H9 (cell line): ENCODE data around the gene SEMA3F. TPM values are rescaled to one million over a fixed set of nuclear protein-coding genes. Genes with fewer than 3 reads are reported as not detected.

Experiments used
- DNase-seq: peaks from one replicate; pipeline ENCODE4 v3.0.0-alpha.2; 2017
- H2AFZ ChIP-seq: one replicate; pipeline ENCODE4 v1.6.1; 2013; ENCODE audit warnings: mild to moderate bottlenecking, low read length, control low read depth, moderate library complexity
- H2AK5ac ChIP-seq: 2 replicates; pipeline ENCODE4 v1.6.1; 2013; ENCODE audit warnings: low read length, control low read depth, mixed read lengths; ENCODE audit not compliant: insufficient read length
- H2BK120ac ChIP-seq: one replicate; pipeline ENCODE4 v1.6.1; 2013; ENCODE audit warnings: low read depth, mild to moderate bottlenecking, low read length, control low read depth, inconsistent platforms; ENCODE audit not compliant: poor library complexity, severe bottlenecking
- H2BK12ac ChIP-seq: 2 replicates; pipeline ENCODE4 v1.6.1; 2013; ENCODE audit warnings: low read length, control low read depth, mixed read lengths, low read depth; ENCODE audit not compliant: insufficient read length
- H2BK15ac ChIP-seq: 2 replicates; pipeline ENCODE4 v1.6.1; 2013; ENCODE audit warnings: low read depth, low read length, control low read depth
- H2BK20ac ChIP-seq: one replicate; pipeline ENCODE4 v1.6.1; 2013; ENCODE audit warnings: low read depth, mild to moderate bottlenecking, low read length, control low read depth, inconsistent platforms; ENCODE audit not compliant: poor library complexity, severe bottlenecking
- H2BK5ac ChIP-seq: 2 replicates; pipeline ENCODE4 v1.6.1; 2013; ENCODE audit warnings: low read length, control low read depth, mixed read lengths; ENCODE audit not compliant: insufficient read length
- H3K14ac ChIP-seq: 2 replicates; pipeline ENCODE4 v1.6.1; 2013; ENCODE audit warnings: low read length, control low read depth; ENCODE audit not compliant: insufficient read depth
- H3K18ac ChIP-seq: 2 replicates; pipeline ENCODE4 v1.6.1; 2013; ENCODE audit warnings: low read depth, mild to moderate bottlenecking, mixed read lengths, low read length, control low read depth; ENCODE audit not compliant: insufficient read length
- H3K23ac ChIP-seq: 2 replicates; pipeline ENCODE4 v1.6.1; 2013; ENCODE audit warnings: low read length, control low read depth, mixed read lengths, low read depth; ENCODE audit not compliant: insufficient read length
- H3K23me2 ChIP-seq: 2 replicates; pipeline ENCODE4 v1.6.1; 2013; ENCODE audit warnings: low read depth, mild to moderate bottlenecking, mixed read lengths, low read length, control low read depth; ENCODE audit not compliant: insufficient read length, poor library complexity, severe bottlenecking
- H3K27ac ChIP-seq: 2 replicates; pipeline ENCODE4 v1.5.1; 2013; ENCODE audit warnings: low read length, control low read depth, mixed read lengths, low read depth; ENCODE audit not compliant: insufficient read length
- H3K27me3 ChIP-seq: 2 replicates; pipeline ENCODE4 v1.6.1; 2013; ENCODE audit warnings: low read length, control low read depth, inconsistent platforms; ENCODE audit not compliant: insufficient read depth
- H3K4ac ChIP-seq: 2 replicates; pipeline ENCODE4 v1.6.1; 2013; ENCODE audit warnings: low read depth, mild to moderate bottlenecking, control low read depth, inconsistent platforms, low read length, moderate library complexity
- H3K4me1 ChIP-seq: 2 replicates; pipeline ENCODE4 v1.6.1; 2013; ENCODE audit warnings: low read length, control low read depth, inconsistent platforms; ENCODE audit not compliant: insufficient read depth
- H3K4me2 ChIP-seq: 2 replicates; pipeline ENCODE4 v1.6.1; 2013; ENCODE audit warnings: low read length, control low read depth, mixed read lengths; ENCODE audit not compliant: insufficient read length, insufficient read depth
- H3K56ac ChIP-seq: 2 replicates; pipeline ENCODE4 v1.6.1; 2013; ENCODE audit warnings: low read depth, mild to moderate bottlenecking, mixed read lengths, low read length, control low read depth; ENCODE audit not compliant: insufficient read length
- H3K79me1 ChIP-seq: 2 replicates; pipeline ENCODE4 v1.6.1; 2013; ENCODE audit warnings: low read depth, mild to moderate bottlenecking, moderate library complexity, low read length, control low read depth, inconsistent platforms; ENCODE audit not compliant: insufficient read depth, poor library complexity, severe bottlenecking
- H3K79me2 ChIP-seq: 2 replicates; pipeline ENCODE4 v1.6.1; 2013; ENCODE audit warnings: low read length, control low read depth, inconsistent platforms; ENCODE audit not compliant: insufficient read depth
- H3K9ac ChIP-seq: 2 replicates; pipeline ENCODE4 v1.6.1; 2013; ENCODE audit warnings: low read length, control low read depth, mixed read lengths; ENCODE audit not compliant: insufficient read length; ENCODE audit errors: extremely low read depth
- H3K9me3 ChIP-seq: one replicate; pipeline ENCODE4 v1.6.1; 2013; ENCODE audit warnings: low read depth, low read length, inconsistent platforms; ENCODE audit not compliant: control insufficient read depth
- H3T11ph ChIP-seq: one replicate; pipeline ENCODE4 v1.6.1; 2013; ENCODE audit warnings: mild to moderate bottlenecking, low read length, control low read depth, inconsistent platforms
- H4K20me1 ChIP-seq: one replicate; pipeline ENCODE4 v1.6.1; 2013; ENCODE audit not compliant: control insufficient read depth, insufficient read length, insufficient read depth
- H4K5ac ChIP-seq: 2 replicates; pipeline ENCODE4 v1.6.1; 2013; ENCODE audit warnings: low read depth, mild to moderate bottlenecking, mixed read lengths, low read length, control low read depth; ENCODE audit not compliant: insufficient read length
- H4K8ac ChIP-seq: replicated peaks from 2 replicates; pipeline ENCODE4 v1.6.1; 2013; ENCODE audit warnings: low read length, control low read depth, mixed read lengths, low read depth; ENCODE audit not compliant: insufficient read length
- H4K91ac ChIP-seq: 2 replicates; pipeline ENCODE4 v1.6.1; 2013; ENCODE audit warnings: low read depth, mild to moderate bottlenecking, moderate library complexity, mixed read lengths, low read length, control low read depth; ENCODE audit not compliant: insufficient read length
- H3K27ac Mint-ChIP-seq, 3 experiments: 2 replicates in 2 of 3; 3 replicates in 1 of 3; pipeline ENCODE4 v1.8.0; 2020 to 2021; ENCODE audit warnings: mixed read lengths in 3 of 3, mild to moderate bottlenecking in 1 of 3, moderate library complexity in 1 of 3
- H3K27me3 Mint-ChIP-seq: 2 replicates; pipeline ENCODE4 v1.8.0; 2021; ENCODE audit warnings: low read depth, mild to moderate bottlenecking, moderate library complexity, mixed read lengths
- H3K36me3 Mint-ChIP-seq, 3 experiments: 2 replicates in 2 of 3; 3 replicates in 1 of 3; pipeline ENCODE4 v1.8.0; 2020 to 2021; ENCODE audit warnings: low read depth in 3 of 3, mixed read lengths in 3 of 3; ENCODE audit not compliant: insufficient read depth in 1 of 3
- H3K4me1 Mint-ChIP-seq, 2 experiments: 2 replicates each; pipeline ENCODE4 v1.8.0; 2020; ENCODE audit warnings: mixed read lengths in 2 of 2
- H3K4me3 Mint-ChIP-seq, 2 experiments: 2 replicates in 1 of 2; 3 replicates in 1 of 2; pipeline ENCODE4 v1.8.0; 2020 to 2021; ENCODE audit warnings: mild to moderate bottlenecking in 2 of 2, mixed read lengths in 2 of 2, moderate library complexity in 1 of 2
- H3K9me3 Mint-ChIP-seq, 2 experiments: 2 replicates in 1 of 2; 3 replicates in 1 of 2; pipeline ENCODE4 v1.8.0; 2020; ENCODE audit warnings: mild to moderate bottlenecking in 2 of 2, mixed read lengths in 2 of 2, moderate library complexity in 1 of 2
- CTCF ChIP-seq: fragments of 200-600 bp; sonication (generic); conservative IDR thresholded peaks from 3 replicates; pipeline ENCODE4 v1.8.0; 2021; ENCODE audit warnings: antibody characterized with exemption, mild to moderate bottlenecking
- WGBS: extraction: QIAGEN DNeasy Blood & Tissue Kit; methylation state at CpG from one replicate; pipeline ENCODE4 v1.1.7; 2013; ENCODE audit warnings: missing lambda C conversion rate, low lambda C conversion rate, mixed read lengths; ENCODE audit not compliant: insufficient read length; ENCODE audit errors: extremely low coverage; 5-methylcytosine and 5-hydroxymethylcytosine counted together
- total RNA-seq: library from RNA; stranded (reverse); gene quantifications from 2 replicates; pipeline ENCODE4 v1.2.1, GENCODE V29; 2021

The SEMA3F gene
- total RNA-seq, 1 experiment from 2014 or later: 14.3 TPM

GRCh38 chr3:50203113-50203808 is 48.1 kb downstream of the SEMA3F start:
- Histone ChIP-seq H4K20me1 (no peaks in the 10 kb centered on the region), H3K27me3 (peaks cover 7% of the 10 kb centered on the region; the same call in 1 of the 2 replicates), H4K91ac (no peak overlapping the region), H3K27ac (no peak overlapping the region), H2BK120ac (no peak overlapping the region), H2BK20ac (no peak overlapping the region), H2AFZ (no peak overlapping the region), H4K8ac (no peak overlapping the region), H2BK15ac (no peak overlapping the region), H3K14ac (no peak overlapping the region; the same call in 1 of the 2 replicates), H3K79me1 (no peaks in the 10 kb centered on the region), H3K23ac (no peak overlapping the region), H3K9ac (no peak overlapping the region), H2AK5ac (no peak overlapping the region), H4K5ac (no peak overlapping the region), H3K18ac (no peak overlapping the region), H2BK5ac (no peak overlapping the region), H2BK12ac (no peak overlapping the region), H3K56ac (no peak overlapping the region), H3K4me2 (no peak overlapping the region), H3T11ph (no peak overlapping the region), H3K4ac (no peak overlapping the region), H3K79me2 (no peaks in the 10 kb centered on the region), H3K4me1 (no peaks in the 10 kb centered on the region), H3K23me2 (peaks cover 7% of the 10 kb centered on the region), H3K9me3 (no peaks in the 10 kb centered on the region)
- H3K4me1 Mint-ChIP-seq: peaks cover 22% of the 10 kb centered on the region in 2 experiments
- peak overlapping the region in 2 of 3 experiments; percentile 19 to 71; a peak in 1 of 7 replicates for H3K27ac Mint-ChIP-seq
- no peaks in the 10 kb centered on the region; a peak in 1 of 5 replicates for H3K9me3 Mint-ChIP-seq
- H3K36me3 Mint-ChIP-seq: no peaks in the 10 kb centered on the region
- TF ChIP-seq CTCF: no peak
- no peak for DNase-seq
- H3K27me3 Mint-ChIP-seq: peaks cover 67% of the 10 kb centered on the region
- no CpG with 5 or more reads among the region's 9 CpGs for WGBS
- H3K4me3 Mint-ChIP-seq: no peak overlapping the region
